GM19395 (cell line): ENCODE results near the gene FADS3.

Experiments used
- ATAC-seq: cut with Tn5 transposase; IDR thresholded peaks from one replicate; pipeline ENCODE4 v1.9.1; 2021; ENCODE audit warnings: mild to moderate bottlenecking, moderate library complexity; ENCODE audit not compliant: unreplicated experiment

FADS3 gene

DNA sequence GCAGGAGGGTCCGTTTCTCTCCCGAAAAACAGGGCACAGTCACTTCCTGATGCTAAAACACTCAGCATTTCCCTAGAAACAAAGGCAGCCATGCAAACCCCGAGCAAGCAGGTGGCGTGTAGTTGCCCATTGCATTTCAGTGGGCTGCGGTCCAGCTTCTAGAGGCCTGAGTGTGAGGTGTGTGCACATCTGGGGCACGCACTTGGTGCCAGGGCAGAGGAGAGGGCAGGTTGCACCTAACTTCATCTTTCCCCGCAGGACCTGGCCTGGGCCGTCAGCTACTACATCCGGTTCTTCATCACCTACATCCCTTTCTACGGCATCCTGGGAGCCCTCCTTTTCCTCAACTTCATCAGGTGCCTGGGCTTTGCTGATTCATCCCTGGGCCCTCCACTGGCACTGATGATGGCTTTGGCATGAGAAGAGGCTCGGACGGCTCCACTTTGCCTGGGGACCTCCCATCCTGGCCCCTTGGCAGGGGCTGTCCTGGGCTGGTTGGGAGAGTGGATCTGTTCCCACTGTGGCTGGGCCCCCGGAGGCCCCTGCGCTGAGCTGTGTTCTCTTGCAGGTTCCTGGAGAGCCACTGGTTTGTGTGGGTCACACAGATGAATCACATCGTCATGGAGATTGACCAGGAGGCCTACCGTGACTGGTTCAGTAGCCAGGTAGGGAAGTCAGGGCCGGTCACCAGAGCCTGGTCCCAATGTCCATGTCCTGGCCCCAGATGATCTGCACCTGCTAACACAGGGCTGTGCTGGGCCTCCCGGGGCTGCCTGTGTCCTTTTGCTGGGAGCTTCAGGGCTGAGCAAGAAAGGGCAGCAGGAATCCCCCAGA lies 28.4 kb downstream of the FADS3 start:
- no peak for ATAC-seq

DNA sequence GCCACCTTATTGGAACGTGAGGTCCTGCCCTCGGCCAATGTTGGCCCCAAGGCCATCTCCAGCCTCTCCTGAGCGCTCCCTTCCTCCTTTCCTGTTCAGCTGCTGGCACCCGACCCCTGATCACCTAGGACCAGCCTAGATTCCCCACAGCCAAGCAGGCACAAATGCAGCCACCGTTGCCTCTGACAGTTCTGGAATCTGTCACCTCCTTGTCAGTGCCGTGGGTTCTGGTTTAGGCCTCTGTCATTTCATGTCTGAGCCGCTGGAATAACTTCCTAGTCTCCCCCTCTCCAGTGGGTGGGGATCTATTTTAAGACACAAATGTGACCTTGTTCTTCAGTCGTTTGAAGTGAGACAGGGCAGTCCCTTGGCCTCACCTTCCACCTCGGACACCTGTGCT lies 29.7 kb downstream of the FADS3 start:
- ATAC-seq: no peak

DNA sequence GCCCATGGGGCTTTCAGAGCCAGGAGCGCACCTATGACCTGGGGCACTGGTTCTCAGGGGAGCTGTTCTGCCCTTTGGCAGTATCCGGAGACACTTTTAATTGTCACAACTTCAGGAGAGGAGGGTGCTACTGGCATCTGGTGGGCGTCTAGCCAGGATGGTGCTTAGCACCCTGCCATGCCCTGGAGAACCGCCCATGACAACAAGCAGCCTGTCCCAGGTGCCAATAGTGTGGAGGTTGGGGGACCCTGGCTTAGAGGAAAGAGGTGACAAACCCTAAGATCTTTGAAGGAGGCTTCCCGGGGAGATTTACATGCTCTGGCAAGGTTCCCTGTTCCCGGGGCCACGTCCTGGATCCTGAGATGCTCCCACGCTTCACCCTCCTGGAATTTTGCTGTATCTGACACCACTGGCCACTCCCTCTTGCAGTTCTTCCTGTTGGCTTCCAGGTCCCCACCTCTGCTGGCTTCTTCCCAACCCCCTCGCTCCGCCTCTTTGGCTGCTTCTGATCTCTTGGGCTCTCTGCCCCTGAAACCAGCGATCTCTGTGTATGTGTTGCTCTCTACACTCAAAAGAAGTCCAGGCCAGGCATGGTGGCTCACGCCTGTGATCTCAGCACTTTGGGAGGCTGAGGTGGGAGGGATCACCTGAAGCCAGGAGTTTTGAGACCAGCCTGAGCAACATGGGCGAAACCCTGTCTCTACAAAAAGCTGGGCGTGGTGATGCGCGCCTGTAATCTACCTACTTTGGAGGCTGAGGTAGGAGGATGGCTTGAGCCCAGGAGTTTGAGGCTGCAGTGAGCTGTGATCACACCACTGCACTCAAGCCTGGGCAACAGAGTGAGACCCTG lies 31.1 kb downstream of the FADS3 start:
- ATAC-seq: no peak

- ATAC-seq: no peak
Measured at GRCh38 chr11:61855939-61856680, 35.2 kb downstream of the FADS3 start.

- no peak for ATAC-seq
Measured at GRCh38 chr11:61854966-61855714, 36.2 kb downstream of the FADS3 start.

- no peak for ATAC-seq
Measured at GRCh38 chr11:61854206-61854895, 37.0 kb downstream of the FADS3 start.

DNA sequence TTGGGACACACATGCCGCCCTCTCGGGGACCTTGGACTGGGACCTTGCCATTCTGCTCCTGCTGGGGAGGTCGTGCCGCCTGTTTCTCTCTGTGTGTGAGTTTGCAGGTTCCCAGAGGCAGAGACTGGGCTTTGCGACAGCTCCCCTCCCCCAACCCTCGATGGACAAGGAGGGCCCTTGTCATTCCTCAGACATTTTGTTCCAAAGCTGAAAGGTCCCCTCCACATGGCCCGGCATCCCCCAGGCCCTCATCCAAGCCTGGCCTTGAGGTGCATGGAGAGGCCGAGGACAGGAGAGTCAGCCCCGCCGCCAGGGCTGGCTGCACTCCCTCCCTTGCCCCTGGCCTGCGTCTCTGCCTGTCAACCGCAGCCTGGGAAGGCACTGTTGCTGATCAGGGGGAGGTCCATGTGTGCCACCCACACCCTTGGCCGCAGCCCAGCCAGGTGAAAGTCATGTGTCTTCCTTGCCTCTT lies 37.6 kb downstream of the FADS3 start:
- ATAC-seq: no peak

- ATAC-seq: no peak
Measured at GRCh38 chr11:61851900-61852295, 39.4 kb downstream of the FADS3 start.

DNA sequence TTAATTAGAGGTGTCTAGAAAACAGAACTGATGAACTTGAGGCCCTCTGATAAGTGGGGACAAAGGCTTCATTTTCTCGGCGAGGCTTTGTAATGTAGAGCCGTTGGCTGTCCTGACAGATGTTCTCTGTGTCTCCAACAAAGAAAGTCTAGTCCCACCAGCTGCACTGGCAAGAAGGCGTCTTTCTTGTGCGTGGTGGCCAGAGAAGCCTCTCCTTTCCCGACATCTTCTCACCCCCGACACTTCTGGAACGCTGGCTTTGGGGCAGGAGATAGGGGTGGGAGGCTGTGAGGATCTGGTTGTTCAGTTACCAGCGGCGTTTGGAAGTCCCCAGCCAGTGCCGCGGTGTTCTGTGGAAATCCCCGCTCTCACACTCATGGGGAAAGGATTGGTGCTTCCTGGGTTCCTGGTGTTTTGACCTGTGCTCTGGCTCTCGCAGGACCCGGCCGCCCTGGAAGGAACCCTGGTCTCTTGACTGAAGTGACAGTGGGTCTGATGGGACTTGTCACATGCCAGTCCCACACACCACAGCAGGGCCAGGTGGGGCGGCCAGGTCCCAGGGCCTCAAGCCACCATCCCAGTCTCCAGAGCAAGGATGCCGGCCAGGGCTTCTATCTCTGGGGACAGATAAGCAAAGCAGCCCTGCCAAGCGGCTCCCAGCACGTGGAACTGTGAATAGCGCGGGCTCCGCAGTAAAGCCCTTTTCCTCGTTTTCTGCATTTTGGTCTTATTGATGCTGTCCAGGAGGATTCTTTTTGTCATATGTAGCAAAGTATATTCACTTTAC lies 40.0 kb downstream of the FADS3 start:
- ATAC-seq: no peak

DNA sequence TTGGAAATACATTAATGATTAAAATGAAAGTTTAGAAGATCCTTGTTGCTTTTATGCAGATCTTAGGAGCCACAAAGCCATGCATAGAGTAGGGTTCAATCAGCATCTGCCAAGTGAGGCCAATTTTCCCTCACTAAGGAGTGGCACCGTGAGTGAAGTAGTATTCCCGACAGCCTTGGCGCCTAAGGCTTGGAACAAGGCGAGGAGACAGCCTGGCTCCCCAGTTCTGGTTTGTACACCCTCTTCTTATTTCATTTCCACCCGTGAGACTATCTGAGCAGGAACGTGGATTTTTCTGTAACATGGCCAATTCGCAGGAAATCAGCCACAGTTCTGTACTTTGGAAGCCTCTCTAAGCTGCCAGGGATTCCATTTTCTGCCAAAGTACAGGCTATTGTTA lies 40.7 kb downstream of the FADS3 start:
- ATAC-seq: no peak

GRCh38 chr11:61848631-61849030 lies 42.7 kb downstream of the FADS3 start:
- ATAC-seq: no peak

- ATAC-seq: no peak
Measured at GRCh38 chr11:61847914-61848581, 43.3 kb downstream of the FADS3 start.

DNA sequence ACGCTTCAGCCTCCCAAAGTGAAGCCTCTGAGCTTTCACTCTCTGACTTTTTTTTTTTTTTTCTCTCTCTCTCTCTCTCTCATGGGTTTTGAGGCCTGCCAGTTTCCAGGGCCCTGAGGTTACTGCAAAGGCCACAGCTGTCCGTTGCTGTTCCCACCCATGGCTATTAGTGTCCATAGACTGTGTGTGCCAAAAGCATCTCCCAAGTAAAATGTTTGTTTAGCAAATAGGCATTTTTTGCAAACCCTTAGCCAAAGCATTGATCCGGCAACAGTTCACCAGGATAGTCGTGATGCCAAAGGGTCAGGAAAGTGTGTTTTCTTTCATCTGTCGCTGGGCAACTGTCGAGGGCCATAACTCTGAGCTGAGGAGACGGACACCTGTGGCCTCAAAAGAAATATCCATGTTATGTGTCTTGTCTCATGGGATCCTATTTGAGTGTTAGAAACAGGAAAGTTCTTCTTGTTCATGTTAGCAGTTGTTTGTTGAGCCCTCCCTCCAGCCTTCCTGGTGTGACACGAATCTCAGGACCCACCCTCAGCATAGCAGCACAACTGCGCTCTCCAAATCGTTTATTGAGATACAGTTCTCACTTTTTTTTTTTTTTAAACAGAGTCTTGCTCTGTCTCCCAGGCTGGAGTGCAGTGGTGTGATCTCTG lies 44.9 kb downstream of the FADS3 start:
- ATAC-seq: no peak

- no peak for ATAC-seq
Measured at GRCh38 chr11:61844909-61845565, 46.3 kb downstream of the FADS3 start.

DNA sequence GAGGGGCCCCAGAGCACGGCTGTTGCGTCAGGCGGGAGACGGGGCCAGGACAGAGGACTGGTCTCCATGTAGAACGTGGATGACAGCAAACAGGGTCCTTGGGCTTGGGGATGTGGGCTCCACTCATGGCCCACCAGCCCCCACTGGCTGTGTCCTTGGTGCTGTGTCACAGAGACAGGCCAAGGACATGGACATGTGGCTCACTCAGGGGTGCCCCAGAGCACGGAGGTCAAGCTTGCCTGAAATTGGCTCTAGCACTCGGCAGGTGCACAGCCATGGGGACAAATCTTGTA lies 48.9 kb downstream of the FADS3 start:
- no peak for ATAC-seq

GRCh38 chr11:61841636-61842527 lies 49.5 kb downstream of the FADS3 start:
- no peak for ATAC-seq

DNA sequence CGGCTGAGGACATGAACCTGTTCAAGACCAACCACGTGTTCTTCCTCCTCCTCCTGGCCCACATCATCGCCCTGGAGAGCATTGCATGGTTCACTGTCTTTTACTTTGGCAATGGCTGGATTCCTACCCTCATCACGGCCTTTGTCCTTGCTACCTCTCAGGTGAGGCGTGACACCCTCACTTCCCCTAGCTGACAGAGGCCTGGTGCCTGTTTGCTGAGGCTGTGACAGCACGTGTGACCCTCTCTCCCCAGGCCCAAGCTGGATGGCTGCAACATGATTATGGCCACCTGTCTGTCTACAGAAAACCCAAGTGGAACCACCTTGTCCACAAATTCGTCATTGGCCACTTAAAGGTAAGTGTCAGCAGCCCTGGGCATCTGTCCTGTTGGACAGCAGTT lies 51.0 kb downstream of the FADS3 start:
- no peak for ATAC-seq
